ENCODE measurements around the gene UBR2.

UBR2 gene

DNA sequence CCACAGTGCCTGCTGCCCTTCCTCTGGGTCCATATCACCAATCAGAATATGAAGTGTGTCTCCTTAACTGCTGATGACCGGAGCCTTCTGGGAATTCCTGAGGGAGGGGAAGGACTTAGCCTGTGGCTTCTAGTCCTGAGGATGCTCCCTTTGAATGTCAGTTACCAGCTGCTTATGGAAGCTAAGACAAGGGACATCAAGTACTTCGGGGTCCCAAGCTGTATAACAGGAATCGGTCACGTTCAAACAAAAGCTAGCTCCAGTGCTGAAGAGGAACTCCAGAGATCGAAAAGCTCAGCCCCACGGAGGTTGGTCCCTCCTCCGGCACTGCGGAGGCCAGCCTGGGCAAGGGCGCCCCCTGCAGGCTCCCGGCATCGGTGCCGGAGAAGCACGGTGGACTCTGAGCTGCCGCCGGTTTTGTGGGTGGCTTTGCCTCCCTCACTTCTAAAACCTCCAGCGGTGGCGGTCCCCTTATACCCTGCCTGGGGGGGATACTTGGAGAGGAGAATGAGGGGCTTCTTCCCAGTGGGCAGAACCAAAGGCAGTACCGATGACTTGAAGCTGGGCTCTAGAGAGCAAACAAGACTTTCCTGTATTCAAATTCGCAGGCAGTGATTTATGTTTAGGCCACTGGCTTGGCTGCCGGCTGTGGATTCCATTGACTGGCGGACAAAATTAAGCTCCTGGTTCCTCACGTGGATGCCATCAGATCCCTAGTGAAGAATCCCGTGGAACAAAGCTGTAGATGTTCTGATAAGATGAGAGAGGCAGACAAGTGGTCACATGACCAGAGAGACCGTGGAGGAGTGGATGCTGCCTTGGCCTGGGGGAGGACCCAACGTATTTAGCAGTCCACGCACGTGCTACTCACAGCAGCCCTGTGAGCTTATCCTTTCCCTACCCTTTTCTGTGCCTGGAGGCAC lies 16.2 kb upstream of the UBR2 start:
- TF ChIP-seq POLR2AphosphoS5 (IDR thresholded peaks at IDR 0.05; ENCODE audit: low read depth, low read length) = peak; percentile 62; the same call in 1 of the 2 replicates
- peak; percentile 44 for TF ChIP-seq FOXP2 (optimal IDR thresholded peaks at IDR 0.05; ENCODE audit: borderline replicate concordance, extremely low read depth, extremely low read length, insufficient read depth)
- TF ChIP-seq SIN3A (IDR thresholded peaks at IDR 0.05; ENCODE audit: borderline replicate concordance, insufficient read depth, low read length) = no peak
- TF ChIP-seq, protein P1, sequence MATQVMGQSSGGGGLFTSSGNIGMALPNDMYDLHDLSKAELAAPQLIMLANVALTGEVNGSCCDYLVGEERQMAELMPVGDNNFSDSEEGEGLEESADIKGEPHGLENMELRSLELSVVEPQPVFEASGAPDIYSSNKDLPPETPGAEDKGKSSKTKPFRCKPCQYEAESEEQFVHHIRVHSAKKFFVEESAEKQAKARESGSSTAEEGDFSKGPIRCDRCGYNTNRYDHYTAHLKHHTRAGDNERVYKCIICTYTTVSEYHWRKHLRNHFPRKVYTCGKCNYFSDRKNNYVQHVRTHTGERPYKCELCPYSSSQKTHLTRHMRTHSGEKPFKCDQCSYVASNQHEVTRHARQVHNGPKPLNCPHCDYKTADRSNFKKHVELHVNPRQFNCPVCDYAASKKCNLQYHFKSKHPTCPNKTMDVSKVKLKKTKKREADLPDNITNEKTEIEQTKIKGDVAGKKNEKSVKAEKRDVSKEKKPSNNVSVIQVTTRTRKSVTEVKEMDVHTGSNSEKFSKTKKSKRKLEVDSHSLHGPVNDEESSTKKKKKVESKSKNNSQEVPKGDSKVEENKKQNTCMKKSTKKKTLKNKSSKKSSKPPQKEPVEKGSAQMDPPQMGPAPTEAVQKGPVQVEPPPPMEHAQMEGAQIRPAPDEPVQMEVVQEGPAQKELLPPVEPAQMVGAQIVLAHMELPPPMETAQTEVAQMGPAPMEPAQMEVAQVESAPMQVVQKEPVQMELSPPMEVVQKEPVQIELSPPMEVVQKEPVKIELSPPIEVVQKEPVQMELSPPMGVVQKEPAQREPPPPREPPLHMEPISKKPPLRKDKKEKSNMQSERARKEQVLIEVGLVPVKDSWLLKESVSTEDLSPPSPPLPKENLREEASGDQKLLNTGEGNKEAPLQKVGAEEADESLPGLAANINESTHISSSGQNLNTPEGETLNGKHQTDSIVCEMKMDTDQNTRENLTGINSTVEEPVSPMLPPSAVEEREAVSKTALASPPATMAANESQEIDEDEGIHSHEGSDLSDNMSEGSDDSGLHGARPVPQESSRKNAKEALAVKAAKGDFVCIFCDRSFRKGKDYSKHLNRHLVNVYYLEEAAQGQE (IDR thresholded peaks at IDR 0.05; ENCODE audit: insufficient read depth in 1 of 2, low read depth in 2 of 2, low read length in 2 of 2) = 0 out of 4 replicates have a peak, but pooled peaks of 1 of the 2 experiments have one; percentile 14
- TF ChIP-seq TAF1 (IDR thresholded peaks at IDR 0.05; ENCODE audit: borderline replicate concordance, insufficient read depth, low read length) = no peak

DNA sequence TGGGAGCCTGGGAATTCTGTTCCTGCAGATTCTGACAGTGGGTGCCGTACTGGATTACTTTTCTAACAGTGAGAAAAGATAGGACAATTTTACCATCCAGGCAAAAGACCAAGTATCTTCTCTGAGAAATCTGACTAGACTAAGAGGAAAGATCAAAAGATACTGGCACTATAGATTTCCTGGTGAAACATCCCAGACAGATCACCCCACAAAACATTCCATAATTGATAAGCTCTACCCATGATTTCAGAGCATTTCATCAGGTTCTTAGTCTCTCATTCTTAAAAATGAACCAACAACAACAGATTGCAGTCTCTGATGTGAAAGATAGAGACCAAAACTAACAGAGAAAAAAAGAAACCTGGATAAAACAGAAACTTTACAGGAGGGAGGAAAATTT lies 13.6 kb upstream of the UBR2 start:
- TF ChIP-seq, protein P1 (IDR thresholded peaks at IDR 0.05; ENCODE audit: insufficient read depth in 1 of 2, low read depth in 2 of 2, low read length in 2 of 2) = no peak
- TF ChIP-seq TAF1 (IDR thresholded peaks at IDR 0.05; ENCODE audit: borderline replicate concordance, insufficient read depth, low read length) (no peak), SIN3A (IDR thresholded peaks at IDR 0.05; ENCODE audit: borderline replicate concordance, insufficient read depth, low read length) (no peak), POLR2AphosphoS5 (IDR thresholded peaks at IDR 0.05; ENCODE audit: low read depth, low read length) (no peak), FOXP2 (optimal IDR thresholded peaks at IDR 0.05; ENCODE audit: borderline replicate concordance, extremely low read depth, extremely low read length, insufficient read depth) (no peak)

DNA sequence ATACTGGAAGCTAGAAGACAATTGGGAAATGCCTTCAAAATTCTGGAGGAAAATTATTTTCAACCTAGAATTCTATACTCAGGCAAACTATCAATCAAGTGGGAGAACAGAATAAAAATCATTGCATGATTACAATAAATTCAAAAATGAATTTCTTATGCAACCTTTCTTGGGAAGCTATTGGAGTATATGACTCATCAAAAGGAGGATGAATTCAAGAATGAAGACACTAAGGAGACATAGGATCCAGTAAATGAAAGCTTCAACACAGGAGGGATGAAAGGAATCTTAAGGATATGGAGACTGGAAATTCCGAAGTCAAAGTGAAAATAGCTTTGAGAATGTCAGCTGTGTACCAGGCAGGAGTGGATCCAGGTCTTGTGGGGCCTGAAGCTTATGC lies 12.6 kb upstream of the UBR2 start:
- TF ChIP-seq POLR2AphosphoS5 (IDR thresholded peaks at IDR 0.05; ENCODE audit: low read depth, low read length) = no peak
- no peak for TF ChIP-seq FOXP2 (optimal IDR thresholded peaks at IDR 0.05; ENCODE audit: borderline replicate concordance, extremely low read depth, extremely low read length, insufficient read depth)
- TF ChIP-seq TAF1 (IDR thresholded peaks at IDR 0.05; ENCODE audit: borderline replicate concordance, insufficient read depth, low read length) = no peak
- TF ChIP-seq, protein P1 (IDR thresholded peaks at IDR 0.05; ENCODE audit: insufficient read depth in 1 of 2, low read depth in 2 of 2, low read length in 2 of 2) = no peak
- no peak for TF ChIP-seq SIN3A (IDR thresholded peaks at IDR 0.05; ENCODE audit: borderline replicate concordance, insufficient read depth, low read length)

DNA sequence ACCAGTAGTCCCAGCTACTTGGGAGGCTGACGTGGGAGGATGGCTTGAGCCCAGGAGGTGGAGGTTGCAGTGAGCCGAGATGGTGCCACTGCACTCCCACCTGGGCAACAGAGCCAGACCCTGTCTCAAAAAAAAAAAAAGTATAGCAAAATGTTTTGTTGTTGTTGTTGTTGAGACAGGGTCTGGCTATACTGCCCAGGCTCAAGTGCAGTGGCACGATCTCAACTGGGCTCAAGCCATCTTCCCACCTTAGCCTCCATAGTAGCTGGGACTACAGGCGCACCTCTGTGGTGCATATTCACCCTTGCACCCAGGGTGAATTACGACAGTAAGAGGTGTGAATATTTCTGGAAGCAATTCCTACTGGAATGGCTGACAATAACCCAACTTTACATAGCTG lies 11.4 kb upstream of the UBR2 start:
- TF ChIP-seq FOXP2 (optimal IDR thresholded peaks at IDR 0.05; ENCODE audit: borderline replicate concordance, extremely low read depth, extremely low read length, insufficient read depth) = no peak
- TF ChIP-seq, protein P1 (IDR thresholded peaks at IDR 0.05; ENCODE audit: insufficient read depth in 1 of 2, low read depth in 2 of 2, low read length in 2 of 2) = no peak
